SK-N-SH treated with all-trans-retinoic acid at 6 μM for 48 hours (cell line): ENCODE measurements around the gene ATP11A.

ENCODE experiments used
- ATAC-seq: fragments of 200-7000 bp; cut with Tn5 transposase; 3 replicates; pipeline ENCODE4 v1.9.1; 2020; ENCODE audit warnings: mild to moderate bottlenecking, moderate library complexity
- ARNTL ChIP-seq: fragments of 450-650 bp; formaldehyde crosslinking; IDR thresholded peaks from 2 replicates; pipeline ENCODE4 v1.5.0; 2020; ENCODE audit warnings: low read depth, mild to moderate bottlenecking, moderate library complexity, borderline replicate concordance
- BACH2 ChIP-seq: fragments of 250-450 bp; sonication (Bioruptor Pico); IDR thresholded peaks from 2 replicates; pipeline ENCODE4 v1.9.0; 2021; ENCODE audit warnings: mild to moderate bottlenecking, borderline replicate concordance
- CSDC2 ChIP-seq: fragments of 250-450 bp; sonication (Bioruptor Pico); IDR thresholded peaks from 2 replicates; pipeline ENCODE4 v1.5.0; 2020; ENCODE audit warnings: mild to moderate bottlenecking, moderate library complexity
- CSRNP3 ChIP-seq: fragments of 250-450 bp; sonication (Bioruptor Pico); IDR thresholded peaks from 2 replicates; pipeline ENCODE4 v1.5.1; 2021; ENCODE audit warnings: mild to moderate bottlenecking, moderate library complexity
- GLIS3 ChIP-seq: fragments of 250-450 bp; sonication (Bioruptor Pico); IDR thresholded peaks from 2 replicates; pipeline ENCODE4 v1.5.0; 2020; ENCODE audit warnings: mild to moderate bottlenecking, moderate library complexity
- ISL1 ChIP-seq: fragments of 250-450 bp; sonication (Bioruptor Pico); IDR thresholded peaks from 2 replicates; pipeline ENCODE4 v2.1.2; 2022; ENCODE audit warnings: mild to moderate bottlenecking, moderate library complexity
- OSR1 ChIP-seq: fragments of 250-450 bp; sonication (Bioruptor Pico); IDR thresholded peaks from 2 replicates; pipeline ENCODE4 v1.8.0; 2022; ENCODE audit warnings: moderate library complexity, mild to moderate bottlenecking, inconsistent platforms
- PPARA ChIP-seq: fragments of 250-450 bp; sonication (Bioruptor Pico); IDR thresholded peaks from 2 replicates; pipeline ENCODE4 v1.5.0; 2020; ENCODE audit warnings: mild to moderate bottlenecking, borderline replicate concordance
- RARB ChIP-seq: fragments of 250-450 bp; sonication (Bioruptor Pico); IDR thresholded peaks from 2 replicates; pipeline ENCODE4 v1.8.0; 2021; ENCODE audit warnings: mild to moderate bottlenecking, moderate library complexity
- SNAI2 ChIP-seq: fragments of 250-450 bp; sonication (Bioruptor Pico); IDR thresholded peaks from 2 replicates; pipeline ENCODE4 v1.5.0; 2020; ENCODE audit warnings: mild to moderate bottlenecking, moderate library complexity
- TCF4 ChIP-seq: fragments of 250-450 bp; sonication (Bioruptor Pico); IDR thresholded peaks from 2 replicates; pipeline ENCODE4 v1.8.0; 2021; ENCODE audit warnings: mild to moderate bottlenecking, moderate library complexity, borderline replicate concordance
- TOX ChIP-seq: fragments of 250-450 bp; sonication (Bioruptor Pico); IDR thresholded peaks from 2 replicates; pipeline ENCODE4 v1.8.0; 2021; ENCODE audit warnings: mild to moderate bottlenecking, moderate library complexity, borderline replicate concordance
- ZC3H10 ChIP-seq: fragments of 250-450 bp; sonication (Bioruptor Pico); IDR thresholded peaks from 2 replicates; pipeline ENCODE4 v1.5.1; 2021; ENCODE audit warnings: mild to moderate bottlenecking, moderate library complexity
- ZFP3 ChIP-seq: fragments of 250-450 bp; sonication (Bioruptor Pico); IDR thresholded peaks from 2 replicates; pipeline ENCODE4 v1.5.0; 2020; ENCODE audit warnings: mild to moderate bottlenecking, moderate library complexity
- ZNF565 ChIP-seq: fragments of 450-650 bp; formaldehyde crosslinking; conservative IDR thresholded peaks from 2 replicates; pipeline ENCODE4 v1.5.0; 2020; ENCODE audit warnings: low read depth, mild to moderate bottlenecking, moderate library complexity
- ZNF70 ChIP-seq: fragments of 450-650 bp; formaldehyde crosslinking; IDR thresholded peaks from 2 replicates; pipeline ENCODE4 v1.5.0; 2020; ENCODE audit warnings: mild to moderate bottlenecking, moderate library complexity
- ZNF8 ChIP-seq: fragments of 450-650 bp; formaldehyde crosslinking; IDR thresholded peaks from 2 replicates; pipeline ENCODE4 v1.5.0; 2020; ENCODE audit warnings: mild to moderate bottlenecking, moderate library complexity
- TF ChIP-seq, protein P1 (sequence below): fragments of 250-450 bp; sonication (Bioruptor Pico); IDR thresholded peaks from 2 replicates; pipeline ENCODE4 v1.8.0; 2021; ENCODE audit warnings: low read depth, mild to moderate bottlenecking, moderate library complexity, borderline replicate concordance
- TF ChIP-seq, protein P2 (sequence below): fragments of 250-450 bp; sonication (Bioruptor Pico); IDR thresholded peaks from 2 replicates; pipeline ENCODE4 v1.8.0; 2020; ENCODE audit warnings: mild to moderate bottlenecking, moderate library complexity, borderline replicate concordance
- TF ChIP-seq, protein P3 (sequence below): fragments of 250-450 bp; sonication (Bioruptor Pico); IDR thresholded peaks from 2 replicates; pipeline ENCODE4 v1.5.0; 2020; ENCODE audit warnings: mild to moderate bottlenecking, moderate library complexity
- TF ChIP-seq, protein P4 (sequence below): fragments of 250-450 bp; sonication (Bioruptor Pico); IDR thresholded peaks from 2 replicates; pipeline ENCODE4 v1.5.1; 2020; ENCODE audit warnings: low read depth, mild to moderate bottlenecking, moderate library complexity

The ATP11A gene

GRCh38 chr13:112765731-112766130 is 75.9 kb downstream of the ATP11A start:
- no peak for ATAC-seq
- TF ChIP-seq ZNF565 (CRISPR knock-in tag) (no peak), OSR1 (no peak), ZNF8 (no peak), GLIS3 (CRISPR knock-in tag) (no peak), CSDC2 (CRISPR knock-in tag) (no peak), ISL1 (no peak), TCF4 (CRISPR knock-in tag) (no peak), PPARA (CRISPR knock-in tag) (no peak), TOX (no peak), BACH2 (CRISPR knock-in tag) (no peak), SNAI2 (CRISPR knock-in tag) (no peak), ZC3H10 (CRISPR knock-in tag) (no peak)
- TF ChIP-seq, protein P1, sequence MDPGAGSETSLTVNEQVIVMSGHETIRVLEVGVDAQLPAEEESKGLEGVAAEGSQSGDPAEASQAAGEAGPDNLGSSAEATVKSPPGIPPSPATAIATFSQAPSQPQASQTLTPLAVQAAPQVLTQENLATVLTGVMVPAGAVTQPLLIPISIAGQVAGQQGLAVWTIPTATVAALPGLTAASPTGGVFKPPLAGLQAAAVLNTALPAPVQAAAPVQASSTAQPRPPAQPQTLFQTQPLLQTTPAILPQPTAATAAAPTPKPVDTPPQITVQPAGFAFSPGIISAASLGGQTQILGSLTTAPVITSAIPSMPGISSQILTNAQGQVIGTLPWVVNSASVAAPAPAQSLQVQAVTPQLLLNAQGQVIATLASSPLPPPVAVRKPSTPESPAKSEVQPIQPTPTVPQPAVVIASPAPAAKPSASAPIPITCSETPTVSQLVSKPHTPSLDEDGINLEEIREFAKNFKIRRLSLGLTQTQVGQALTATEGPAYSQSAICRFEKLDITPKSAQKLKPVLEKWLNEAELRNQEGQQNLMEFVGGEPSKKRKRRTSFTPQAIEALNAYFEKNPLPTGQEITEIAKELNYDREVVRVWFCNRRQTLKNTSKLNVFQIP, result no peak
- TF ChIP-seq, protein P2, sequence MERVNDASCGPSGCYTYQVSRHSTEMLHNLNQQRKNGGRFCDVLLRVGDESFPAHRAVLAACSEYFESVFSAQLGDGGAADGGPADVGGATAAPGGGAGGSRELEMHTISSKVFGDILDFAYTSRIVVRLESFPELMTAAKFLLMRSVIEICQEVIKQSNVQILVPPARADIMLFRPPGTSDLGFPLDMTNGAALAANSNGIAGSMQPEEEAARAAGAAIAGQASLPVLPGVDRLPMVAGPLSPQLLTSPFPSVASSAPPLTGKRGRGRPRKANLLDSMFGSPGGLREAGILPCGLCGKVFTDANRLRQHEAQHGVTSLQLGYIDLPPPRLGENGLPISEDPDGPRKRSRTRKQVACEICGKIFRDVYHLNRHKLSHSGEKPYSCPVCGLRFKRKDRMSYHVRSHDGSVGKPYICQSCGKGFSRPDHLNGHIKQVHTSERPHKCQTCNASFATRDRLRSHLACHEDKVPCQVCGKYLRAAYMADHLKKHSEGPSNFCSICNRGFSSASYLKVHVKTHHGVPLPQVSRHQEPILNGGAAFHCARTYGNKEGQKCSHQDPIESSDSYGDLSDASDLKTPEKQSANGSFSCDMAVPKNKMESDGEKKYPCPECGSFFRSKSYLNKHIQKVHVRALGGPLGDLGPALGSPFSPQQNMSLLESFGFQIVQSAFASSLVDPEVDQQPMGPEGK (CRISPR knock-in tag), result no peak

DNA sequence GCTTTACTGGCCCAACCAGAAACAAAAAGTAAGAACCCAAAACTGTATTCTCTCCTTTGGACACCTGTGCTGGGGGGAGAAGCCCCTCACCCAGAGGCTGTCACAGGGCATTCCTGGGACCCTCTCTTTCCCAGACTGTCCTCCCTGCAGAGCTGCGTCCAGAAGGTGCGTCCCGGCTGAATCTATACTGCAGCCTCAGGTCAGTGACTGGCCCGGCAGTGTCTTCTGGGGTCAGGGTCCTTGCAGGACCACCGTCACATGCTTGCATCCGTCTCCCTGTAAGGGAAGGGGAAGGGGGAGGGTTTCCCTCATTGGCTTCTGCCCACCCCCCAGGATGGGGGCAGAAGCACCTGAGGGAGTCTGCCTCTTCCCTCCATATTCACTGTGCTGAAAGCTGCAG is 76.5 kb downstream of the ATP11A start:
- TF ChIP-seq ISL1 (no peak), GLIS3 (CRISPR knock-in tag) (no peak), BACH2 (CRISPR knock-in tag) (no peak), ZNF8 (no peak), RARB (no peak)
- TF ChIP-seq, protein P3, sequence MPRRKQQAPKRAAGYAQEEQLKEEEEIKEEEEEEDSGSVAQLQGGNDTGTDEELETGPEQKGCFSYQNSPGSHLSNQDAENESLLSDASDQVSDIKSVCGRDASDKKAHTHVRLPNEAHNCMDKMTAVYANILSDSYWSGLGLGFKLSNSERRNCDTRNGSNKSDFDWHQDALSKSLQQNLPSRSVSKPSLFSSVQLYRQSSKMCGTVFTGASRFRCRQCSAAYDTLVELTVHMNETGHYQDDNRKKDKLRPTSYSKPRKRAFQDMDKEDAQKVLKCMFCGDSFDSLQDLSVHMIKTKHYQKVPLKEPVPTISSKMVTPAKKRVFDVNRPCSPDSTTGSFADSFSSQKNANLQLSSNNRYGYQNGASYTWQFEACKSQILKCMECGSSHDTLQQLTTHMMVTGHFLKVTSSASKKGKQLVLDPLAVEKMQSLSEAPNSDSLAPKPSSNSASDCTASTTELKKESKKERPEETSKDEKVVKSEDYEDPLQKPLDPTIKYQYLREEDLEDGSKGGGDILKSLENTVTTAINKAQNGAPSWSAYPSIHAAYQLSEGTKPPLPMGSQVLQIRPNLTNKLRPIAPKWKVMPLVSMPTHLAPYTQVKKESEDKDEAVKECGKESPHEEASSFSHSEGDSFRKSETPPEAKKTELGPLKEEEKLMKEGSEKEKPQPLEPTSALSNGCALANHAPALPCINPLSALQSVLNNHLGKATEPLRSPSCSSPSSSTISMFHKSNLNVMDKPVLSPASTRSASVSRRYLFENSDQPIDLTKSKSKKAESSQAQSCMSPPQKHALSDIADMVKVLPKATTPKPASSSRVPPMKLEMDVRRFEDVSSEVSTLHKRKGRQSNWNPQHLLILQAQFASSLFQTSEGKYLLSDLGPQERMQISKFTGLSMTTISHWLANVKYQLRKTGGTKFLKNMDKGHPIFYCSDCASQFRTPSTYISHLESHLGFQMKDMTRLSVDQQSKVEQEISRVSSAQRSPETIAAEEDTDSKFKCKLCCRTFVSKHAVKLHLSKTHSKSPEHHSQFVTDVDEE (CRISPR knock-in tag), result no peak
- TF ChIP-seq, protein P2 (CRISPR knock-in tag), result no peak
- ATAC-seq, result no peak

GRCh38 chr13:112767506-112768471 is 78.0 kb downstream of the ATP11A start:
- no peak for ATAC-seq
- TF ChIP-seq ZNF70 (CRISPR knock-in tag), result no peak
- TF ChIP-seq ZNF565 (CRISPR knock-in tag), result no peak
- TF ChIP-seq, all 23 proteins: peak for 0

DNA sequence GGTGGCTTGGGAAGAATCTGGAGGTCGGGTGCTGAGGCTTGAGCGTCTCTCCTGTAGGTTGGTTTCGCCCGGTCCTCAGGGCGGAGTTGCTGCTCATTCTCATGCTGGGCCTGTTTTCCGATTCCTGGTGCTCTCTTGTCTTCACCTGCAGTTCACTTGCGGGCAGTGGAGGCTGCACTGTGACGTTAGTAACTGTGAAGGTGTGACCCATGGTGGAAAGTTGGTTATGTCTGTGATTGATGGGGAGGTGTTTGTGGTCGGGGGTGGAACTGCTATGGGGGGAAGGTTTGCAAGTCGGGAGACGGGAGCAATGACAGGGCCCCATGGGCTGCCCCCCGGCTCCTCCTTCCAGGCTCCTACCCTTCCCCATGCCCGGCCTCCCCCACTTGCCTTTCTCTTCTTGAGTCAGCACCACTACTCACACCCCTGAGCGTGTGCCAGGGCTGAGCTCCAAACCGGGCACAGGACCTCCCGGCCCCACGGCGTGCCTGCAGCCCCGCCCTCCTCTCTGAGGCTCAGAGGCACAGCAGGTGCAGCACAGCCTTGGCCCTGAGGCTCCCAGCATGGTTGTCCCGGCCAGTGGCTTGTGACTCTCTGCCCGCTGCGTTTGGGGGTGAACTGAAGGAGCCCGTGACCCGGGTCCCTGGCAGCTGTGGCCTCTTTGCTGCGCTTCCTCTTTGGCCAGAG is 79.1 kb downstream of the ATP11A start:
- no peak for ATAC-seq
- no peak for TF ChIP-seq ARNTL (CRISPR knock-in tag)
- TF ChIP-seq CSRNP3 (CRISPR knock-in tag), result no peak
- TF ChIP-seq, protein P4, sequence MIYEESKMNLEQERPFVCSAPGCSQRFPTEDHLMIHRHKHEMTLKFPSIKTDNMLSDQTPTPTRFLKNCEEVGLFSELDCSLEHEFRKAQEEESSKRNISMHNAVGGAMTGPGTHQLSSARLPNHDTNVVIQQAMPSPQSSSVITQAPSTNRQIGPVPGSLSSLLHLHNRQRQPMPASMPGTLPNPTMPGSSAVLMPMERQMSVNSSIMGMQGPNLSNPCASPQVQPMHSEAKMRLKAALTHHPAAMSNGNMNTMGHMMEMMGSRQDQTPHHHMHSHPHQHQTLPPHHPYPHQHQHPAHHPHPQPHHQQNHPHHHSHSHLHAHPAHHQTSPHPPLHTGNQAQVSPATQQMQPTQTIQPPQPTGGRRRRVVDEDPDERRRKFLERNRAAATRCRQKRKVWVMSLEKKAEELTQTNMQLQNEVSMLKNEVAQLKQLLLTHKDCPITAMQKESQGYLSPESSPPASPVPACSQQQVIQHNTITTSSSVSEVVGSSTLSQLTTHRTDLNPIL (CRISPR knock-in tag), result no peak
- TF ChIP-seq ZFP3 (CRISPR knock-in tag), result no peak
- TF ChIP-seq, protein P2 (CRISPR knock-in tag), result no peak
- no peak for TF ChIP-seq OSR1
- TF ChIP-seq PPARA (CRISPR knock-in tag), result no peak
- no peak for TF ChIP-seq BACH2 (CRISPR knock-in tag)
- no peak for TF ChIP-seq ZNF565 (CRISPR knock-in tag)
- no peak for TF ChIP-seq CSDC2 (CRISPR knock-in tag)
